GM19043 (cell line): Measurements from ENCODE around the gene GH1.
"Not testable (repeated sequence)": the region's sequence is repeated elsewhere in the genome, so short reads cannot be mapped to it uniquely, and the experiment has no call there.

Source experiments
- ATAC-seq: cut with Tn5 transposase; IDR thresholded peaks from one replicate; pipeline ENCODE4 v1.9.1; 2021; ENCODE audit warnings: low read depth; ENCODE audit not compliant: unreplicated experiment

GH1 gene

GRCh38 chr17:63901971-63902370, 16.7 kb downstream of the GH1 start:
- ATAC-seq: not testable (repeated sequence)

GRCh38 chr17:63898899-63899798, 19.5 kb downstream of the GH1 start:
- not testable (repeated sequence) for ATAC-seq

- not testable (repeated sequence) for ATAC-seq
These were observed 21.9 kb downstream of the GH1 start, which contains the start of gene CSH1 for GRCh38 chr17:63896524-63897354. CSH1 (minus strand) TSS chr17:63896574; CDS start chr17:63896511, 63 bp downstream.

- ATAC-seq: not testable (repeated sequence)
These were observed 23.8 kb downstream of the GH1 start for GRCh38 chr17:63894821-63895220.

GRCh38 chr17:63894021-63894420, 24.6 kb downstream of the GH1 start:
- not testable (repeated sequence) for ATAC-seq

- not testable (repeated sequence) for ATAC-seq
These were observed 26.2 kb downstream of the GH1 start for GRCh38 chr17:63892316-63893037.

GRCh38 chr17:63889026-63889848, 29.4 kb downstream of the GH1 start:
- not testable (repeated sequence) for ATAC-seq

GRCh38 chr17:63885119-63885518, 33.5 kb downstream of the GH1 start:
- ATAC-seq: not testable (repeated sequence)

- ATAC-seq: not testable (repeated sequence)
These were observed 36.0 kb downstream of the GH1 start for GRCh38 chr17:63882626-63883126.

GRCh38 chr17:63881935-63882601, 36.6 kb downstream of the GH1 start, which contains the start of gene GH2:
GH2 (minus strand) TSS chr17:63881944; CDS start chr17:63881801, 143 bp downstream.
- peak; percentile 57 for ATAC-seq

- not testable (repeated sequence) for ATAC-seq
These were observed 37.3 kb downstream of the GH1 start for GRCh38 chr17:63881337-63881736.

- no peak for ATAC-seq
These were observed 37.9 kb downstream of the GH1 start for GRCh38 chr17:63880706-63881105.

GRCh38 chr17:63878413-63878812, 40.2 kb downstream of the GH1 start:
- ATAC-seq: not testable (repeated sequence)

GRCh38 chr17:63874693-63875092, 43.9 kb downstream of the GH1 start:
- not testable (repeated sequence) for ATAC-seq

GRCh38 chr17:63874061-63874626, 44.5 kb downstream of the GH1 start:
- ATAC-seq: not testable (repeated sequence)

GRCh38 chr17:63873577-63873976, 45.1 kb downstream of the GH1 start, which contains the start of gene CSH2:
CSH2 (minus strand) TSS chr17:63873677; CDS start chr17:63873614, 63 bp downstream.
- not testable (repeated sequence) for ATAC-seq

GRCh38 chr17:63871646-63872365, 46.8 kb downstream of the GH1 start:
- ATAC-seq: not testable (repeated sequence)

GRCh38 chr17:63870292-63870665, 48.4 kb downstream of the GH1 start:
- ATAC-seq: not testable (repeated sequence)
